Right renal cortex interstitium (tissue), 3 donors: ENCODE results near the gene PTPRM. TPM values are rescaled to one million over a fixed set of nuclear protein-coding genes. Genes with fewer than 3 reads are reported as not detected.

ENCODE experiments used
- DNase-seq, 3 donors: peaks; one replicate each; pipeline ENCODE4 v3.0.0-alpha.2; 2013; ENCODE audit warnings: low read depth in 3 of 3, low spot score in 2 of 3
- polyA plus RNA-seq, 3 donors: library from polyadenylated mRNA; unstranded; fragments of 120-200 nt; gene quantifications; one replicate each; pipeline ENCODE4 v1.2.1, GENCODE V29; 2013; ENCODE audit not compliant: insufficient read length in 3 of 3

The PTPRM gene
- polyA plus RNA-seq = 100 to 1,000 TPM in 2 of 3 donors, 10 to 100 TPM in 1; 83.9 to 114 (median 101) TPM

- DNase-seq = peak in 1 of 3 donors; percentile 68
Measured at GRCh38 chr18:7566567-7567473, at the start of gene PTPRM. Gene PTPRM (plus strand): TSS chr18:7567316. CDS start chr18:7567819, 503 bp downstream.

- no peak for DNase-seq
Measured at GRCh38 chr18:7517852-7518251, 49.3 kb upstream of the PTPRM start.

GRCh38 chr18:7520200-7520785 is 46.8 kb upstream of the PTPRM start:
- DNase-seq = no peak

- no peak for DNase-seq
Measured at GRCh38 chr18:7521226-7521856, 45.8 kb upstream of the PTPRM start.

DNA sequence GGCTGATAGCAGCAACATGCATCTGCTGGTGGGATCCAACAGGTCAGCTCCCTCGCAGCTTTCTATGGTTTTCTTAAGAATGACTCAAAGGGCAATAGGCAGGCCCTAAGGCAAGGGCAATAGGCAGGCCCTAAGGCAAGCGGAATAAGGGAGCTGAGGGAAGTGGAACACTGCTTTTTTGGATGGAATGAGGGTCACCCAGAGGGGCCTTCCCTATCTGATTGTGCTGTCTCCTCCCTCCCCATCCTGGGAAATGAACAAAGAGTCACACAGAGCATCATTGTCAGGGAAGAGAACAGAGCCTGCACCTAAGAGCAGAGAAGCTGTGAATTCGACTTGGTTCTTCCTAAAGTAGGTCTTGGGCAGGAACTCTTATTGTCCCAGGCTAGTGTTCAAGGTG is 43.3 kb upstream of the PTPRM start:
- DNase-seq = no peak

DNA sequence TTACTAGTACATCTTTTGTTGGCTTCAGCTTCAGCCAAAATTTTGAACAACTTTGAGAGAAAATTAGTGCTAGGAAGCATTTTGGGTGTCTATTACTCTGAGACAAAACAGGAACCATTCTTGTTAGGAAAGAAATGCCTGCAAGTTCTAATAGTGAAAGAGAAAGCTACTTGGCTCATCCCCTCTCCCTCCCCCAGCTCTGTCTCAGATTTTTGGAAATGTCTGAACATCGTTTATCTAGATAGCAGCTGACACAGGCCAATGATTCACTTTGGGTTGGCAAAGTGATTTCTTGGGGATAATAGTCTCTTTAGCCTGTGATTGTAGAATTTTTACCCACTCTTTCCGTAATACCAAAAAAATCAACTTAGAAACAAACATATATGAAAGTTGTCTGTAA is 42.3 kb upstream of the PTPRM start:
- no peak for DNase-seq

GRCh38 chr18:7532942-7533341 is 34.2 kb upstream of the PTPRM start:
- no peak for DNase-seq

DNA sequence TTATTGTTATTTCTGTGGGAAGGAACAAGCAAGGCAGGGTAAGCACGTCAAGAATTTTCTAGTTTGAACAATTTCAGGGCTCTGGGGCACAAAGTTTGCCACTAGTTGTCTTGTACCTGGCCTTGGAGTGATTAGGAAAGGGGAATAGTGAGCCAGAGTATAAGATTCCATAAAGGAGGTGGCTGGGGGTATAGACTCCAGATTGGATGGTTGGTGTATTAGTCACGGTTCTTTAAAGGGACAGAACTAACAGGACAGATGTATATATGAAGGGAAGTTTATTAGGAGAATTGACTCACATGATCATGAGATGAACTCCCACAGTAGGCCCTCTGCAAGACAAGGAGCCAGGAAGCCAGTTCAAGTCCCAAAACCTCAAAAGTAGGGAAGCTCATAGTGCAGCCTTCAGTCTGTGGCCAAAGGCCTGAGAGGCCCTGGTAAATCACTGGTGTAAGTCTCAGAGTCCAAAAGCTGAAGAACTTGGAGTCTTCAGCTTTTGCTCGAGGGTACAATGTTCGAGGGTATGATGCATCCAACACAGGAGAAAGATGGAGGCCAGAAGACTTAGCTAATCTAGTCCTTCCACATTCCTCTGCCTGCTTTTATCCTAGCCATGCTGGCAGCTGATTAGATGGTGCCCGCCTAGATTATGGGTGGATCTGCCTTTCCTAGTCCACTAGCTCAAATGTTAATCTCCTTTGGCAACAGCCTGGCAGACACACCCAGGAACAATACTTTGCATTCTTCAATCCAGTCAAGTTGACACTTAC is 31.5 kb upstream of the PTPRM start:
- no peak for DNase-seq

DNA sequence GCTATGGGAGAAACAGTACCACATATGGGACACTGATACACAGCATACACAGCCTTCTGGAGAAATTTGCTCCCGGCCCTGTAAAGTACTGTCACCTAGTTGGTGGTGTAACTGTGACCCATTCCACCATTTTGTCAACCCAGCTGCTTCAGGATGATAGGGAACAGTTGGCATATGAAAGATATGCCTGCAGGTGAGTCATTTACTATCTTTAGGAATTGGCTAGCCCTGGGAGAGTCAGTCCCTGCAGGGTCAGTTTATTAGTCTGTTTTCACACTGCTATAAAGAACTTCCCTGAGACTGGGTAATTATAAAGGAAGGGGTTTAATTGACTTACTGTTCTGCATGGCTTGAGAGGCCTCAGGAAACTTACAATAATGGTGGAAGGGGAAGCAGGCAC is 30.0 kb upstream of the PTPRM start:
- DNase-seq = no peak

DNA sequence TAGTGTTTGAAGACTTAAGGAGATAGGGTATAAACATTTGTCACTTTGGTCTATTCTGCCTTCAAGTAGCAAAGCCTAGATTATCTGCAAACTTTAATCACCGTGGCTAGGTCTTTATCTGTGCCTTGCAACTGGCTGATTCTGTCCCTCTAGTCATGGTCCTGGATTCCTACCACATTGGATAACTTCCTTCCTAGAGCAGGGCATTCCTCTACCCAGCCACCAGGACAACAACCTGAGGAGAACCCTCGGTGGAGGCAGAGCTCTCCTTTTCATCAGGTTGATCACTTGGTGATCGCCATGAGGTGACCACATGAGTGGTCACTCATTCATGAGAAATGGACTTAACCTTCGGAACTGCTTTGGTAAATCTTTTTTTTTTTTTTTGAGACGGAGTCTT is 25.3 kb upstream of the PTPRM start:
- DNase-seq = no peak

GRCh38 chr18:7544686-7545085 is 22.4 kb upstream of the PTPRM start:
- DNase-seq = no peak

DNA sequence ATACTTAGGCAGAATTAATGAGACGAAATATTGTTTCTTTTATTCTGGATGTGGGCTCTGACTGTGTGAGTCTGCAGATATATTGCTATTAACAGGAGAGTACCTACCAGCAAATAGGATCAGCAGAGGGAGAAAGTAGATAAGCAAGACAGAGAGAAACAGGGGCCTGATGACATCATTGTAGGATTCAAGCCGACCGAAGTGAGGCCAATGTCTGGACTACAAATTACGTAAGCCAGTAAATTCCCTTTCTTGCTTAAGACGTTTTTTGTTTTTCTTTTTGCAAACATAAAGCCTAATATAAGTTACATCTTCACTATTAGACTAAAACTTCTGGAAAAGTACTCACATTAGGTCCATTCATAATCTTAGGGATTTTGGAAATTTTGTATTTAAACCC is 21.4 kb upstream of the PTPRM start:
- no peak for DNase-seq

DNA sequence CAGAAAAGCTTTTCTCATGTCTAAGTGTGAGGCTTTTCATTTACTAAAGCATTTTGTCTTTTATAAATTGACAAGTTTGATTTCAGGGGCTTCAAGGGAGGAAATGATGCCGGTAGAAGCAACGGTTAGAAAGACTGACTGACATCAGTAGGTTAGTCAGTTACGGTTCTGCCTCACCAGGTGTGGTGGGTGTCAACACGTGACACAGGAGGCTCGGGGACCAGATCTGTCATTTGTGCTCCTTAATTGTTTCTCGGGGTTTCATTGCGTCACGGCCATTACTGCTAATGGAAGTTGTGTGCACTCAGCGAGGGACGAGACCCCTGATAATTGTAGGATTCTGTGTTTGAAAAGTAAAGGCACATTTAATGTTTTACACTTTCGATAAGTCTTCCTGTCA is 18.9 kb upstream of the PTPRM start:
- DNase-seq = no peak

GRCh38 chr18:7548721-7549120 is 18.4 kb upstream of the PTPRM start:
- DNase-seq = no peak

- no peak for DNase-seq
Measured at GRCh38 chr18:7557973-7558372, 9.1 kb upstream of the PTPRM start.

DNA sequence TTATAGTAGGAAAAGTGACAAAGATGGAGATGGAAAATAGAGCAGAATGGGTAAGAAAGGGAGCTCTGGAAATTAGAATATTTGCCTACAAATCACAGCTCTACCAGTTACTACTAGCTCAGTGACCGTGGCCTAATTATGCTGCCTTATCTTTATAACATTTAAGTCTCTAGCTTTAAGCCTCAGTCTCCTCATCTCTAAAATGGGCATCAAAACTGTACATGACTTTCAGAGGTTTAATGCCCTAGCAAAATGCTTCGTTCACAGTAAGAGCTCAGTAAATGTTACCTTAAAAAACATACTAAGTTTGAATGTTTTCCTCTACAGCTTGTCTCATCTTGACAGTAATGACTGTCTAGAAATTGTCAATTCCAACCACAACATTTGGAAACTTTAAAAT is 8.3 kb upstream of the PTPRM start:
- no peak for DNase-seq

GRCh38 chr18:7559709-7560319 is 7.3 kb upstream of the PTPRM start:
- DNase-seq = no peak

DNA sequence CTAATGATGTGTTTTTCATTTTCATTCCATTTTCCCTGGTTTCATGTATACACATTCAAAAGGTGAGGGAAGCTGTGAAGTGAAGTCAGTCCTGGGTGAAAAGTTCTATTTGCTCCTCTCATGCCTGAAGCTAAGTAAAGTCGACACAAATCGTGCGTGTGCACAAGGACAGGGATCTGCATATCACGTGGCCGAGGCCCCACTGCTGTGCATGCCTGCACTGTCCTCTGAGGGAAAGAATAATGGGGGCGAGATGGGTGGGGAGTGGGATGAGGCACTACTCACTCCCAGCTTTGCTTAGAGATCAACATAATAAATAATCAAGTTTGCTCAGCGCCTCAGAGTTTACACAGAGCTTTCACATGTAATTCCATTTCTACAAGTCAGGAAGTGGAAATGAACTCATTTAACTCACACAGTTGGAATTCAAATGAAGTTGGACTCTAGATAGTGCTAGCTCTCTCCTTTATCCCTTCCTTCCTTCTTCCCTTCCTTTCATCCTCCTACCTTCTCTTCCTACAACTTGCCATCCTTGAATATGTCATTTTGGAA is 5.1 kb upstream of the PTPRM start:
- DNase-seq = no peak

- no peak for DNase-seq
Measured at GRCh38 chr18:7562491-7562890, 4.6 kb upstream of the PTPRM start.

DNA sequence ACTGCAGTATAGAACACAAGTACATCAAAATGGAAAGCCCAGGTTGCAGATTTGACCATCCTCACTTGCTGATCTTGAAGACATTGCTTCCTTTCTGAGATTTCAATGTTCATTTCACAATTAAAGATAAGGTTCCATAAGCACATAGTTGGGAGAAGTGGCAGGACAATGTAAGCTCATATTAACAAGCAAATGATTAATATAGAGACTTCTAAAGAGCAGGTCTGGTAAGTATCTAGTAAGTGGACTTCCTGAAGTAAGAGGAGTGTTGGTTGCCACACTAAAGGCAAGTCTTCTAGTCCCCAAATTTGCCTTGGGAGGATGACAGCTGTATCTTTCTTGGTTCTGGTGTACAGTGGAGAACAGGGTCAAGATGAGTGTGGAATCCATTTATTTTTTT is 1.4 kb upstream of the PTPRM start:
- no peak for DNase-seq
